ENCODE results near the gene THSD7B.

THSD7B gene

GRCh38 chr2:137675584-137676327 is 910.4 kb downstream of the THSD7B start:
- H3K4me1 Mint-ChIP-seq, result peaks cover 5% of the 10 kb centered on the region
- H3K36me3 Mint-ChIP-seq (ENCODE audit: low read depth), result no peaks in the 10 kb centered on the region

GRCh38 chr2:137676346-137676745 is 911.0 kb downstream of the THSD7B start:
- no peak overlapping the region for H3K4me3 Mint-ChIP-seq
- peaks cover 5% of the 10 kb centered on the region for H3K4me1 Mint-ChIP-seq
- H3K27me3 Mint-ChIP-seq (ENCODE audit: low read depth), result no peaks in the 10 kb centered on the region
- no peaks in the 10 kb centered on the region for H3K36me3 Mint-ChIP-seq (ENCODE audit: low read depth)
- no peaks in the 10 kb centered on the region for H3K9me3 Mint-ChIP-seq
- no peak for TF ChIP-seq CTCF (IDR thresholded peaks at IDR 0.05; ENCODE audit: unreplicated experiment in 3 of 3)
- no peak overlapping the region for H3K27ac Mint-ChIP-seq

More at GRCh38 chr2:137675584-137676327, 910.4 kb downstream of the THSD7B start:
- no peak overlapping the region for H3K4me3 Mint-ChIP-seq
- no peaks in the 10 kb centered on the region for H3K9me3 Mint-ChIP-seq
- no peak for TF ChIP-seq CTCF (IDR thresholded peaks at IDR 0.05; ENCODE audit: unreplicated experiment in 3 of 3)
- no peaks in the 10 kb centered on the region for H3K27me3 Mint-ChIP-seq (ENCODE audit: low read depth)
- H3K27ac Mint-ChIP-seq, result no peak overlapping the region

GRCh38 chr2:137677466-137677865 is 912.1 kb downstream of the THSD7B start:
- H3K4me3 Mint-ChIP-seq, result no peak overlapping the region
- peak in 1 of 3 experiments; percentile 18 for TF ChIP-seq CTCF (IDR thresholded peaks at IDR 0.05; ENCODE audit: unreplicated experiment in 3 of 3)
- no peaks in the 10 kb centered on the region for H3K27me3 Mint-ChIP-seq (ENCODE audit: low read depth)
- H3K36me3 Mint-ChIP-seq (ENCODE audit: low read depth), result no peaks in the 10 kb centered on the region
- peaks cover 5% of the 10 kb centered on the region for H3K4me1 Mint-ChIP-seq
- no peak overlapping the region for H3K27ac Mint-ChIP-seq
- no peaks in the 10 kb centered on the region for H3K9me3 Mint-ChIP-seq

- H3K9me3 Mint-ChIP-seq, result no peaks in the 10 kb centered on the region
Observed at GRCh38 chr2:137689549-137689948, 924.2 kb downstream of the THSD7B start.

GRCh38 chr2:137693534-137693933 is 928.2 kb downstream of the THSD7B start:
- Mint-ChIP-seq H3K4me1 (no peaks in the 10 kb centered on the region), H3K27ac (no peak overlapping the region)

More at GRCh38 chr2:137689549-137689948, 924.2 kb downstream of the THSD7B start:
- no peak overlapping the region for H3K27ac Mint-ChIP-seq
- no peaks in the 10 kb centered on the region for H3K4me1 Mint-ChIP-seq
- no peaks in the 10 kb centered on the region for H3K36me3 Mint-ChIP-seq (ENCODE audit: low read depth)
- peaks cover 4% of the 10 kb centered on the region for H3K27me3 Mint-ChIP-seq (ENCODE audit: low read depth)
- no peak overlapping the region for H3K4me3 Mint-ChIP-seq
- no peak for TF ChIP-seq CTCF (IDR thresholded peaks at IDR 0.05; ENCODE audit: unreplicated experiment in 3 of 3)

More at GRCh38 chr2:137693534-137693933, 928.2 kb downstream of the THSD7B start:
- Mint-ChIP-seq H3K36me3 (ENCODE audit: low read depth) (no peaks in the 10 kb centered on the region), H3K27me3 (ENCODE audit: low read depth) (no peaks in the 10 kb centered on the region), H3K4me3 (no peak overlapping the region), H3K9me3 (no peaks in the 10 kb centered on the region)
- no peak for TF ChIP-seq CTCF (IDR thresholded peaks at IDR 0.05; ENCODE audit: unreplicated experiment in 3 of 3)

Measured in nephron (organoid).